DND-41 (cell line): ENCODE data around the gene FGFBP1.

ENCODE experiments used
- ATAC-seq: fragments of 200-7000 bp; cut with Tn5 transposase; 3 replicates; pipeline ENCODE4 v1.9.1; 2021; ENCODE audit warnings: low read depth; ENCODE audit not compliant: insufficient read depth
- DNase-seq: peaks from one replicate; pipeline ENCODE4 v3.0.0-alpha.2; 2020
- H2AFZ ChIP-seq: 2 replicates; pipeline ENCODE4 v1.6.0; 2012; ENCODE audit warnings: low read depth, low read length
- H3K27ac ChIP-seq: 2 replicates; pipeline ENCODE4 v1.5.1; 2012; ENCODE audit warnings: low read length, inconsistent platforms
- H3K27me3 ChIP-seq: fragments of 200-600 bp; sonication (generic); 2 replicates; pipeline ENCODE4 v1.6.0; 2012; ENCODE audit warnings: low read length, mild to moderate bottlenecking, inconsistent platforms; ENCODE audit not compliant: insufficient read depth, poor library complexity
- H3K36me3 ChIP-seq: 2 replicates; pipeline ENCODE4 v1.5.1; 2012; ENCODE audit warnings: low read length, inconsistent platforms; ENCODE audit not compliant: insufficient read depth
- H3K4me1 ChIP-seq: 2 replicates; pipeline ENCODE4 v1.5.1; 2012; ENCODE audit warnings: mild to moderate bottlenecking, low read length; ENCODE audit not compliant: insufficient read depth
- H3K4me2 ChIP-seq: 2 replicates; pipeline ENCODE4 v1.6.0; 2012; ENCODE audit warnings: mild to moderate bottlenecking, moderate library complexity, low read length, inconsistent platforms; ENCODE audit not compliant: insufficient read depth
- H3K4me3 ChIP-seq, 2 experiments: fragments of 200-600 bp in 1 of 2; shearing (Covaris generic) in 1 of 2; 2 replicates each; pipeline ENCODE4 v1.5.1; 2012 to 2016; ENCODE audit warnings: inconsistent platforms in 2 of 2, low read length in 2 of 2, mild to moderate bottlenecking in 2 of 2, low read depth in 1 of 2, moderate library complexity in 1 of 2
- H3K79me2 ChIP-seq: 2 replicates; pipeline ENCODE4 v1.6.0; 2012; ENCODE audit warnings: low read length, inconsistent platforms; ENCODE audit not compliant: insufficient read depth
- H3K9ac ChIP-seq: 2 replicates; pipeline ENCODE4 v1.6.0; 2012; ENCODE audit warnings: low read depth, mild to moderate bottlenecking, inconsistent platforms, low read length, moderate library complexity
- H3K9me3 ChIP-seq: 2 replicates; pipeline ENCODE4 v1.5.1; 2012; ENCODE audit warnings: low read length, moderate library complexity, mild to moderate bottlenecking, inconsistent platforms; ENCODE audit not compliant: insufficient read depth, severe bottlenecking
- H4K20me1 ChIP-seq: 2 replicates; pipeline ENCODE4 v1.6.0; 2012; ENCODE audit warnings: low read length; ENCODE audit not compliant: insufficient read depth
- EZH2 ChIP-seq: IDR thresholded peaks from 3 replicates; pipeline ENCODE4 v1.6.1; 2012; ENCODE audit warnings: borderline replicate concordance, low read depth, mild to moderate bottlenecking, moderate library complexity, low read length, inconsistent platforms; ENCODE audit not compliant: severe bottlenecking
- TF ChIP-seq, protein P1 (sequence below): IDR thresholded peaks from 2 replicates; pipeline ENCODE4 v1.5.1; 2012; ENCODE audit warnings: borderline replicate concordance, low read length, moderate library complexity, mild to moderate bottlenecking; ENCODE audit not compliant: poor library complexity, severe bottlenecking; ENCODE audit errors: extremely low read depth

Gene FGFBP1

DNA sequence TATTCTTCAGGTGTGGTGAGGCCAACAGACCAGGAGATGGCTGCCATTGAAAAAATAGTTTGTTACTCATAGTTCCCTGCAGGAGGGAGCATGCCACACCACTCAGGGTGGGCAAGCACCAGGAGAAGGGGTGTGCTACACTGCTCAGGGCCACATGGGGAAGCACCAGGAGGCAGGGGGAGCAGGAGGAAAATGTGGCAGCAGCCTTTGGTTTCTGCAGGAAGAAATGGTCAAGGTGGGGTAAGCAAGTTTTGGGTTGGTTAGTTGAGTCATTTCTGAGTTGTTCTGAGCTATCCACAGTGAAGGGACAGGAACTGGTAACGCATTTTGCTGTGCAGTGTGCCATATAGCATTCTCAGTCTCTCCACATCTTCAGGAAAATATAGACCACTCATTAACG lies 23.8 kb downstream of the FGFBP1 start:
- no peaks in the 10 kb centered on the region for H3K4me1 ChIP-seq
- TF ChIP-seq EZH2, result no peak
- TF ChIP-seq, protein P1, sequence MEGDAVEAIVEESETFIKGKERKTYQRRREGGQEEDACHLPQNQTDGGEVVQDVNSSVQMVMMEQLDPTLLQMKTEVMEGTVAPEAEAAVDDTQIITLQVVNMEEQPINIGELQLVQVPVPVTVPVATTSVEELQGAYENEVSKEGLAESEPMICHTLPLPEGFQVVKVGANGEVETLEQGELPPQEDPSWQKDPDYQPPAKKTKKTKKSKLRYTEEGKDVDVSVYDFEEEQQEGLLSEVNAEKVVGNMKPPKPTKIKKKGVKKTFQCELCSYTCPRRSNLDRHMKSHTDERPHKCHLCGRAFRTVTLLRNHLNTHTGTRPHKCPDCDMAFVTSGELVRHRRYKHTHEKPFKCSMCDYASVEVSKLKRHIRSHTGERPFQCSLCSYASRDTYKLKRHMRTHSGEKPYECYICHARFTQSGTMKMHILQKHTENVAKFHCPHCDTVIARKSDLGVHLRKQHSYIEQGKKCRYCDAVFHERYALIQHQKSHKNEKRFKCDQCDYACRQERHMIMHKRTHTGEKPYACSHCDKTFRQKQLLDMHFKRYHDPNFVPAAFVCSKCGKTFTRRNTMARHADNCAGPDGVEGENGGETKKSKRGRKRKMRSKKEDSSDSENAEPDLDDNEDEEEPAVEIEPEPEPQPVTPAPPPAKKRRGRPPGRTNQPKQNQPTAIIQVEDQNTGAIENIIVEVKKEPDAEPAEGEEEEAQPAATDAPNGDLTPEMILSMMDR, result no peak
- H3K79me2 ChIP-seq, result no peaks in the 10 kb centered on the region
- no peak overlapping the region for H2AFZ ChIP-seq
- H3K27ac ChIP-seq, result no peak overlapping the region
- DNase-seq (no peak), ATAC-seq (no peak)
- peaks cover 5% of the 10 kb centered on the region for H3K27me3 ChIP-seq
- no peak overlapping the region for H3K9ac ChIP-seq
- no peaks in the 10 kb centered on the region for H3K36me3 ChIP-seq
- H3K9me3 ChIP-seq, result no peaks in the 10 kb centered on the region
- H3K4me3 ChIP-seq, result no peak overlapping the region
- H3K4me2 ChIP-seq, result no peak overlapping the region
- H4K20me1 ChIP-seq, result no peaks in the 10 kb centered on the region

DNA sequence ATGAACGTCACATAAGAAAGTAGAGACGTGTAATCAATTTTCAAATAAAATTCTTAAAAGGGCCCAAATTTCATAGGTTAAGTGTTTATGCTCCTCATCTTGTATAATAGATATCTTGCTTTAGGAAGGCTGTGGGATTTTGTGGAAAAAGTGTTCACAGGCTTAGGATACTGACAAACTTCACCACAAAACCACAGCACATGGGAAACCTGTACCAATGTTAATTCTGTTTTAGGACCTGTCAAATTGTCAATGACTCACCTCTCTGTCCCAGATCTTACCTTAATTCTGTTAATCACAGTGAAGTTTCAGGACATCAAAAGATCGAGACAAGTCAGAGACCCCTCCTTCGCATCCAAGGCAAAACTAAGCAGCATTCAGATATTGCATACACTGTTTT lies 24.2 kb downstream of the FGFBP1 start:
- no peak for ATAC-seq
- Histone ChIP-seq H3K4me1 (no peaks in the 10 kb centered on the region), H3K79me2 (no peaks in the 10 kb centered on the region), H3K27ac (no peak overlapping the region), H3K36me3 (no peaks in the 10 kb centered on the region), H3K27me3 (peaks cover 5% of the 10 kb centered on the region), H2AFZ (no peak overlapping the region), H3K4me3 (no peak overlapping the region), H3K9ac (no peak overlapping the region), H4K20me1 (no peaks in the 10 kb centered on the region), H3K9me3 (no peaks in the 10 kb centered on the region), H3K4me2 (no peak overlapping the region)
- TF ChIP-seq, protein P1, result no peak
- TF ChIP-seq EZH2, result no peak
- no peak for DNase-seq

DNA sequence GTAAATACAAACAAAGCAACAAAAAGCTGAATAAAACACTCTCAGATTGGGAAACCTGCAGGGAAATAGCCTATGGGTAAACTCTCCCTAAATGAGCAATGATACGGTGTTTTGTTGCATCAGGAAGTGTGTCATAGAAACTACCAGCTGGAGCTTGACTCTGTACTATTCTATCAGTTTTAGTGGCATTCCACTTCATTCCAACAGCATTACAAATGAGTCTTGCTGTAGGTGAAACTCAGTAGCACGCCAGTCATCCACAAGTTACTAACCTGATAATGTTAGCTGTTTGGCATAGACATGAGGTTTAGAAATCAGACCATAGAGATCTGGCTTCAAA lies 24.9 kb downstream of the FGFBP1 start:
- H2AFZ ChIP-seq, result no peak overlapping the region
- H3K4me3 ChIP-seq, result no peak overlapping the region
- H3K36me3 ChIP-seq, result no peaks in the 10 kb centered on the region
- no peak overlapping the region for H3K27ac ChIP-seq
- no peak for TF ChIP-seq EZH2
- TF ChIP-seq, protein P1, result no peak
- no peak overlapping the region for H3K9ac ChIP-seq
- no peaks in the 10 kb centered on the region for H3K9me3 ChIP-seq
- DNase-seq (no peak), ATAC-seq (no peak)
- no peaks in the 10 kb centered on the region for H3K4me1 ChIP-seq
- no peaks in the 10 kb centered on the region for H4K20me1 ChIP-seq
- H3K79me2 ChIP-seq, result no peaks in the 10 kb centered on the region
- H3K27me3 ChIP-seq, result peaks cover 2% of the 10 kb centered on the region
- no peak overlapping the region for H3K4me2 ChIP-seq

DNA sequence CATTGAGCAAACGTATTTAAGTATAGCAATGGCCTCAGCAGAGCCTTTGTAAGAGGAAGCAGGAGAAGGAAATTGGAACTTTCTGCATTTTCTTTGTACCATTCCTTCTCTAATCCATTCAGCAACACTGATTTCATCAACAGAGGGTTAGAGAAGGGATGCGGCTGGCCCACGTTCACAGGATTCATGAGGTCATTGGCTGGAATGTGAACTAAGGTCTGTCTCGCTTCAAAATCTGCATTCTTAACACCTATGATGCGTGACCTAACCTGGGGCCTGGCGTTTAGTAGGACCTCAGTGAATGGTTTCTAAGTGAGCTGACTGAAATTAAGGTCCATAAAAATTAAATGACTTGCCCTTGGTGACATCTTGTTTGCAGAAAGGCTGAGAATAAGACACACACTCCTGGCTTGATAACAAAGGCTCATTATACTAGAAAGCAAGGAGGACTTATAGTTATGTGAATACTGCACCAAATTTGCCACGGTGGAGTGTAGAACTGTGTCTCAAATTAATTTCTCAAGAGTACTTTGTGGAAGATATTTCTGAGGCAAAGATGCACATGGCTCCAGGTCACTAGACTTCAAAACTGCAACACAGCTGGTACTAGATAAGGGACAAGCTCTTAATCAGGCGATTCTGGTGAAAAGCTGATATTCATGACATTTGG lies 25.4 kb downstream of the FGFBP1 start:
- Histone ChIP-seq H3K4me3 (no peak overlapping the region), H3K9me3 (no peaks in the 10 kb centered on the region), H3K9ac (no peak overlapping the region), H3K4me1 (no peaks in the 10 kb centered on the region), H3K27ac (no peak overlapping the region), H2AFZ (no peak overlapping the region), H3K79me2 (no peaks in the 10 kb centered on the region), H3K36me3 (no peaks in the 10 kb centered on the region), H3K4me2 (no peak overlapping the region), H4K20me1 (no peaks in the 10 kb centered on the region), H3K27me3 (no peaks in the 10 kb centered on the region)
- TF ChIP-seq, protein P1, result no peak
- no peak for TF ChIP-seq EZH2
- DNase-seq (no peak), ATAC-seq (no peak)
